Chondrocyte (in vitro differentiated cells): ENCODE results near the gene ELP5. TPM values are rescaled to one million over a fixed set of nuclear protein-coding genes. Genes with fewer than 3 reads are reported as not detected.

Experiments used
- DNase-seq: peaks from one replicate; pipeline ENCODE4 v3.0.0; 2021; ENCODE audit warnings: mixed read lengths, low spot score
- H3K27ac Mint-ChIP-seq: one replicate; pipeline ENCODE4 v1.8.0; 2021; ENCODE audit warnings: mild to moderate bottlenecking, moderate library complexity, mixed read lengths; ENCODE audit not compliant: unreplicated experiment
- H3K27me3 Mint-ChIP-seq: 2 replicates; pipeline ENCODE4 v1.8.0; 2021; ENCODE audit warnings: low read depth, mixed read lengths
- H3K36me3 Mint-ChIP-seq: 2 replicates; pipeline ENCODE4 v1.8.0; 2021; ENCODE audit warnings: low read depth, mixed read lengths
- H3K4me1 Mint-ChIP-seq: 2 replicates; pipeline ENCODE4 v1.8.0; 2021; ENCODE audit warnings: low read depth, mild to moderate bottlenecking, mixed read lengths
- H3K4me3 Mint-ChIP-seq: one replicate; pipeline ENCODE4 v1.8.0; 2021; ENCODE audit warnings: mild to moderate bottlenecking, moderate library complexity, mixed read lengths; ENCODE audit not compliant: unreplicated experiment
- H3K9me3 Mint-ChIP-seq: 2 replicates; pipeline ENCODE4 v1.8.0; 2021; ENCODE audit warnings: low read depth, mixed read lengths
- CTCF ChIP-seq: fragments of 200-600 bp; sonication (generic); IDR thresholded peaks from 2 replicates; pipeline ENCODE4 v1.5.0; 2021; ENCODE audit warnings: antibody characterized with exemption, mild to moderate bottlenecking, moderate library complexity
- total RNA-seq: library from RNA; stranded (reverse); gene quantifications from 3 replicates; pipeline ENCODE4 v1.2.1, GENCODE V29; 2021

Gene ELP5
- total RNA-seq, 1 donor from 2014 or later, result 24.9 TPM

- peaks cover 17% of the 10 kb centered on the region for H3K4me1 Mint-ChIP-seq
- peak within 1 kb of the TSS; percentile 89 for H3K27ac Mint-ChIP-seq
Measured at GRCh38 chr17:7281074-7281952, 29.3 kb downstream of the ELP5 start, which contains the start of gene SLC2A4. TSS of gene SLC2A4 (plus strand) at chr17:7281718. CDS start at chr17:7281935, 217 bp downstream.

GRCh38 chr17:7281953-7282751, 30.1 kb downstream of the ELP5 start:
- no peak for DNase-seq
- Mint-ChIP-seq H3K27ac (no peak overlapping the region), H3K4me3 (peak overlapping the region; percentile 75), H3K36me3 (no peaks in the 10 kb centered on the region), H3K9me3 (no peaks in the 10 kb centered on the region), H3K4me1 (peaks cover 17% of the 10 kb centered on the region), H3K27me3 (peaks cover 13% of the 10 kb centered on the region)
- no peak for TF ChIP-seq CTCF

More at GRCh38 chr17:7281074-7281952, 29.3 kb downstream of the ELP5 start, which contains the start of gene SLC2A4:
- peaks cover 7% of the 10 kb centered on the region for H3K27me3 Mint-ChIP-seq
- H3K4me3 Mint-ChIP-seq, result peak within 1 kb of the TSS; percentile 75
- no peak for DNase-seq
- no peaks in the 10 kb centered on the region for H3K9me3 Mint-ChIP-seq
- TF ChIP-seq CTCF, result no peak
- no peaks in the 10 kb centered on the region for H3K36me3 Mint-ChIP-seq

GRCh38 chr17:7282752-7283321, 30.8 kb downstream of the ELP5 start:
- no peak for DNase-seq
- Mint-ChIP-seq H3K4me3 (peak overlapping the region; percentile 25), H3K27ac (no peak overlapping the region), H3K27me3 (peaks cover 20% of the 10 kb centered on the region), H3K4me1 (peaks cover 17% of the 10 kb centered on the region), H3K36me3 (no peaks in the 10 kb centered on the region), H3K9me3 (no peaks in the 10 kb centered on the region)
- TF ChIP-seq CTCF, result no peak

DNA sequence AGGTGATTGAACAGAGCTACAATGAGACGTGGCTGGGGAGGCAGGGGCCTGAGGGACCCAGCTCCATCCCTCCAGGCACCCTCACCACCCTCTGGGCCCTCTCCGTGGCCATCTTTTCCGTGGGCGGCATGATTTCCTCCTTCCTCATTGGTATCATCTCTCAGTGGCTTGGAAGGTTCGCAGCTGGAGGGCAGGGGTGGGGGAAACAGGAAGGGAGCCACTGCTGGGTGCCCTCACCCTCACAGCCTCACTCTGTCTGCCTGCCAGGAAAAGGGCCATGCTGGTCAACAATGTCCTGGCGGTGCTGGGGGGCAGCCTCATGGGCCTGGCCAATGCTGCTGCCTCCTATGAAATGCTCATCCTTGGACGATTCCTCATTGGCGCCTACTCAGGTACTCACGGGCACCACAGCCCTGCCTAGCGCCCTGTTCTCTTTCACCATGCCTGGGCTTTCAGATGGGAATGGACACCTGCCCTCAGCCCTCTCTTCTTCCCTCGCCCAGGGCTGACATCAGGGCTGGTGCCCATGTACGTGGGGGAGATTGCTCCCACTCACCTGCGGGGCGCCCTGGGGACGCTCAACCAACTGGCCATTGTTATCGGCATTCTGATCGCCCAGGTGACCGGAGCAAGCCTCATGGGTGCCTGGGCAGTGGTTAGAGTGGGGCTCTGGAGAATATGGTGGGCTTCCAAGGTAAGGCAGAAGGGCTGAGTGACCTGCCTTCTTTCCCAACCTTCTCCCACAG, 31.6 kb downstream of the ELP5 start:
- Mint-ChIP-seq H3K36me3 (no peaks in the 10 kb centered on the region), H3K27ac (no peak overlapping the region), H3K27me3 (peaks cover 27% of the 10 kb centered on the region), H3K9me3 (no peaks in the 10 kb centered on the region), H3K4me1 (peaks cover 17% of the 10 kb centered on the region), H3K4me3 (no peak overlapping the region)
- DNase-seq, result no peak
- no peak for TF ChIP-seq CTCF
